SIG-M5 treated with dmso at 0.1 percent for 504 hours (cell line): ENCODE data around the gene GRM8.

Experiments used
- DNase-seq: peaks from one replicate; lab custom pipeline; 2025; ENCODE audit not compliant: unreplicated experiment; lab: John Stamatoyannopoulos, UW

The GRM8 gene

DNA sequence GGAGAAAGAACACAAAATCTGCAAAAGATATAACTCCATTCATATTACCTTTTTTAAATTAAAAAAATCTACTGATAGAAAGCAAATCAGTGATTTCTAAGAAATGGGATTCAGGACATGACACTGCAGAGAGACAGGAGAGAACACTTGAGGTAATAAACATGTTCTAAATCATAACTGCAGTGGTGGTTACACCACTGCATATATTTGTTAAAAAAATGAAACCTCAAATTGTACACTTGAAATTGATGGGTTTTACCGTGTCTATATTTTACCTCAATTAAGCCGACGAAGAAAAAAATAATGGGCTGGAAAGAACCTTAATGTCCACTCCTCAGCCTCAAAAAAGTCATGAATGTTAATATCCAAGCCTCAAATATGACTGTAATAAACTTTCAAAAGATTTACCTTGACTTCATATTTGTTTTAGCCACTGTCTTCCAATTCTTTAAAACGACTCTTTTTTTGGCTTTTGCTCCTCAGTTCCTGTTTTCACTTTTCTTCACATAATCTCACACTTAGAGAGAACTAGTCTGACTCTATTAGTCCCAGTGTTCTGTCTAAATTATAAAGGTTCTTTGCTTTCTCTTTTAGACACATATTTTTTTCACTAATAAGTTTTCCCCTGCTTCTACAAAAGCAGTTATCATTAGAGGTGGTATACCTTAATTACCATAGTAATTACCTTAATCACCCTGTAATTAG, 502.4 kb downstream of the GRM8 start:
- DNase-seq: no peak

DNA sequence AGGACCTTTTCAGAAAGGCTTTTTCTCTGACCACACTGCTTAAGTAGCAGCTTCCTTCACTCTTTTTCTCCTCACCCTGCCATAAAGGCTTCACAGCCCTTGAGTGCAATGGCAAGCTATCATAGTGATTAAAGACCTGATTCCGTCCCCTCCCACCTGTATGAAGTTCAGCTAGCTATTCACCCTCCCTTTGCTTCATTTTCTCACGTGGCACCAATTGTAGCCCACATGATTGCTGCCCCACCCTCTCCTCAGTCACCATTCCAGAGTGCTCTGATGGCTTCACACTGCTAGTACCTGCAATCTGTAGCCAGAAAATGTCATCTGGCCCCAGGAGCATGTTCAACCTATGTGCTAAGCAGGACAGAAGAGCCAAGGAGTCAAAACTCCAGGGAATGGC, 523.8 kb downstream of the GRM8 start:
- no peak for DNase-seq

GRCh38 chr7:126727930-126728391, 524.8 kb downstream of the GRM8 start:
- no peak for DNase-seq

GRCh38 chr7:126723966-126724544, 528.7 kb downstream of the GRM8 start:
- DNase-seq: no peak

DNA sequence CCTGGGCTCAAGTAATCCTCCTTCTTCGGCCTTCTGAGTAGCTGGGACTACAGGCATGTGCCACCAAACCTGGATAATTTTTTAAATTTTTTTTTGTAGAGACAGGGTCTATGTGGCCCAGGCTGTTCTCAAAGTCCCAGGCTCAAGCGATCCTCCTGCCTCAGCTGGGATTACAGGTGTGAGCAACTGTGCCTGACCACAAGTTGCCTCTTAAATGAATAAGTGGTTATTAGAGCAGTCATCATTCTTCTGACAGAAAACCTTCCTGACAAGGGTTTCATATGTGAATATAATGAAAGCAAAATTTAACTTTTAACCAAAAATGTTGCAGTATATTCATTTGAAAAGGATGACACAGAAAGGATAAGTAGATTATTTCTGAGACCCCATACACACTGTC, 532.5 kb downstream of the GRM8 start:
- DNase-seq: no peak

DNA sequence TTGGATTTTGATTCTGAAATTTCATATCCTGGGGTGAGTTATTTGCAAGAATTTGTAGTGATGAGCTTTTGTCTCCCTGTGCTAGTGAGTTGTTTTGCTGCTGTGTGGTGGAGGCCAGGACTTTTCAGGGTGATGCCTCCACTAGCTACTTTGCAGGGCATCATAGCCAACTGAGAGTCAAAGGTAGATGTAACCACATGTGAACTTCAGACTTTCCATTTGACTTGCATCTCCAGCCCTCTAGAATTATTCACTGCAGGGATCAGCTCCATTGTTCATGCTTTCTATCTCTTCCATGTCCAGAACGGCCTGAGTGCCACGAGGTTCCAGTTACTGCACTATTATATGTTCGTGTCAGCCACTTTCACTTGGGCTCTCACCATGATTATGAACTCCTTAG, 534.3 kb downstream of the GRM8 start:
- DNase-seq: no peak

DNA sequence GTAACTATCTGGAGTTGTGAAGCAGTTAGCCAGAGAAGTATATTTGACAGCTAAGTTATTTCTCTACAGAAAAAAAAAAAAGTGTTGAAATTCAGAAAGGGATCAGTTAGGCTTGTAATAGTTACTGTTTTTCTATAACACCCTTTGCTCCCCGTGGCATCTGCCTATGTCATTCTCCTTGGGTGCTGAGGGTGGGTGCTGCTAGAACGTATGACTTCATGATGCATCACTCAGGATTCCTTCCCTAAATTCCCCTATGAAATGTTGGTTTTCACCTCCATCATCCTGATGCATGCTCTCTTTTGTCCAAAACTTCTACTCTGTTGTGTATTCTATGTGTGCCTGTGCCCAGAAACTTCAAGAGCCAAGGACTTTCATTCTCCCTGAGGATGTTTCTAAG, 536.4 kb downstream of the GRM8 start:
- no peak for DNase-seq

- no peak for DNase-seq
Observed at GRCh38 chr7:126715076-126715475, 537.7 kb downstream of the GRM8 start.

DNA sequence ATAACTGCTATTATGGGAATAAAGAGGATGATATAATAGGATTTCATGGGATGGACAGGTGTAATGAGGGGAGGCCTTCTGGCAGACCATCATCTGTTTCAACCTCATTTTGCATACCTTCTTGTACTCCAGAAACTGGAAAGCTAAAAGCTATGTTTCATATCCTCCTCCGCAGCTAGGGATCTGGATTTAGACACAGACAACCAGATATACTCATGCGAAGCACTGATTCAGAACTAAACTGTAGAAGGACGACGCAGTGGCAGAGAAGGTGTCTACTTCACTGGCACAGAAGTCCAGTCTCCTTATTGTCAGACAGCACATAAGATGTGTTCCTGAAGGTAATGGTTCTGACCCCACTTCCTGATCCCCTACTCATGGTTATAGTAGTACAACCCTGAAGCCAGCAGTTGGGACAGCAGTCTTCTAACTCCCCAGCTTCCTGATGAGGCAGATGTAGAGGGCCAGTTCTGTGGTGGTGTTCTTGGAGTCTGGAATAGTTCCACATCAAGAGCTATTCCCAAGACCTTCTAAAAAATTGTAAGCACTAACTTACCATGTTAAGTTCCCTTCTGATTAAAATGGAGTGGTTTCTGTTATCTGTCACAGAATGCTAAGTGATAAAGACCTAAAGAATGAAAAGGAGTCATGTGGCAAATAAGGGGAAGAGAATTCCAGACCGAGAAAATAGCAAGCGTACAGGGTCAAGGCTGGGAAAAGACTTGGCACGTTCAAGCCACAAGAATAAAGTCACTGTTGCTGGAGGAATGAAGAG, 550.3 kb downstream of the GRM8 start:
- DNase-seq: no peak

GRCh38 chr7:126700807-126701604, 551.7 kb downstream of the GRM8 start:
- DNase-seq: peak; percentile 92

- no peak for DNase-seq
Observed at GRCh38 chr7:126699707-126700106, 553.0 kb downstream of the GRM8 start.

DNA sequence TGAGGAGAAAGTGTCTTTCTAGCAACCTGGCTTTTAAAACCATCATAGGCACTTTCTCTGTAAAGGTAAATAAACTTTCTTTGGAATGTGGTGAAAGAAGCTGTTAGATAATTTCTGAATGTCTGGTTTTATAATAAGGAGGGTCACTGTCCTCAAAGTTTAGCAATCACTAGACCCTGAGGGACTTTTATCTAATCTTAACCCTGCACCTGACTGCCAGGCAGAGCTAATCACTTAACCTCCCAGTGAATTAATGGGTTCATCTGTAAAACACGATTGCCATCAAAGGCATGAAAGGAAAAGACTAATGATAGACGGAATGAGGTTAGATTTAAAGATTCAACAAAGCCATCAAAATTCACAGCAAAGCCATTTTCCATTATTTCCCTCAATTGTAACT, 553.8 kb downstream of the GRM8 start:
- DNase-seq: no peak

- DNase-seq: no peak
Observed at GRCh38 chr7:126698446-126698845, 554.3 kb downstream of the GRM8 start.

DNA sequence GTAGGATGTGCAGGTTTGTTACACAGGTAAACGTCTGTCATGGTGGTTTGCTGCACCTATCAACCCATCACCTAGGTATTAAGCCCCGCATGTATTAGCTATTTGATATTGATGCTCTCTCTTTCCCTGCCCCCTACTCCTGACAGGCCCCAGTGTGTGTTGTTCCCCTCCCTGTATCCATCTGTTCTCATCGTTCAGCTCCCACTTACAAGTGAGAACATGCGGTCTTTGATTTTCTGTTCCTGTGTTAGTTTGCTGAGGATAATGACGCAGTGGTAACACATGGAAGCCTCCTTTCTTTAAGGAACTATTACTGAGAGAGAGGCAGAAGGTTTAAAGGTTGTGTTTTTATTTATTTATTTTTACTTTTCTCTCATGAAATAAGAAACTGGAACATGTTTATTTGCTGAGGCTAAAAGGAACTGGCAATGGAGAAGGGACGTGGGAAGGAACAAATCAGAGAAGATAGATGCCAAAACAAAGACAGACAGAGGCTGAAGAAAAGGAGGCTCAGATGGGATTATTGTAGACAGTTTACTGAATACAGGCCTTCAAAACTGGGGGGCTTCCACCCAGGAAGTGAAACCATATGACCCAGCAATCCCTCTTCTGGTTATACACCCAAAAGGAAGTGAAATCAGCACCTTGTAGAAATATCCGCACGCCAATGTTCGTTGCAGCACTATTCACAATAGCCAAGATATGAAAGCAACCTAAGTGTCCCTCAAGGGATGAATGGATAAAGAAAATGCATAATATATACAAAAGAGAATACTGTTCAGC, 556.3 kb downstream of the GRM8 start:
- DNase-seq: no peak

DNA sequence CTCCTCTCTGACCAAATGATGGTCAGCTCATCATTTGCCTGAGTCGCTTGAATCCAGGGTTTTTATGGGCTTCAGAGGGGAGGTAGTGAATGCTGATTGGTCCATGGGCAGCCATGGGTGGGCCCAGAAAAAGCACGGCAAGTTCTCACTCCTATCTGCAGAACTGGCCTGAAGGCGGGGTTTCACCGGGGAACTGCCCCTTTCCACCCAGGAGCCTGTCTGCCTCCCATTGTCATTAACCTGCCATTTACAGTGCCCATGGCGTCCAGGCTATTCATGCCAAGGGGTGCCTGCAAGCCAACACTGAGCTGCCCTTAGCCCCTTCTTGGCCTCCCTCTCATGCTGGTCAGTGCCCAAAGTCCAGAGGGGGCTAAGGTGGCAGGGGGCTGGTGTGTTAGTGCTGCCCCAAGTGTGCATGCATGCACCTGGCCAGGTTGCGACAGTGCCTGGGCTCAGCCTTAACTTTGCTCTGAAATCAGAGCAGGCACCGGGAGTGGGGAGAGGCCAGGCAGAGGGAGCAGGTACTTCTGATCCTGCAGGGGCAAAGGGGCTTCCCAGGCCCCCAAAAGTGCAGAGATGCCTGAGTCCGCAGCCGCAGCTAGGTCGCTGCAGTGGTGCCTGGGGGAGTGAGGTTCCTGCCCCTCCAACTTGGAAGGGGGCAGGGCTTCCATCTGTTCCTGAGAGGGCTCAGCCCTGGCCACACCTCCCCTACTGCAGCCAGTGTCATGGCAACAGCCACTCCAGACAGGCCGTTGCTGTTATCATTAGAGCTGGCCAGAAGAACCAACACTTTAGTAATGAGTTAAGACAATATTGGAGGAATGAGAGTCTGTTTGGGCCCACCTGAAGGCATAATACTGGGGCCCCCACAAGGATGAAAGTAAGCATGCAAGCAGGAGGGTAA, 561.6 kb downstream of the GRM8 start:
- DNase-seq: no peak

- DNase-seq: no peak
Observed at GRCh38 chr7:126690104-126690503, 562.6 kb downstream of the GRM8 start.

GRCh38 chr7:126689037-126689436, 563.7 kb downstream of the GRM8 start:
- no peak for DNase-seq

DNA sequence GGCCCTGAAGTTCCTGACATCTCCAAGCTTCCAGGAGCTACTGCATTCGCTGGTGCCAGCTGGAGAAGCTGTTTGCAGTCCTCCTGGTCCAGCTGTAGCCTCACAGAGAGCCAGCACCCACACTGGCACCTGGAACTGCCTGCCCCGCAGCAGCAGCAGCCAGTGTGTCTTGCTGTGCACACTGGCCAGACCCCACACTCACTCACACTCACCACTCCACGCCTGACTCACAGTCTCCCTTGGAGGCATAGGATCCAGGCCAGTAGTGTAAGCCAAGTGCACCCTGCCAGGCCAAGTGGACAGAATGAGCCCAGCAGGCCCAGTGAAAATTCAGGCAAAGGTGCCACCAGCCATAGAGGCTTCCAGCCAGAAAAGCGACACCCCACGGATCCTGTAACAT, 566.3 kb downstream of the GRM8 start:
- no peak for DNase-seq

DNA sequence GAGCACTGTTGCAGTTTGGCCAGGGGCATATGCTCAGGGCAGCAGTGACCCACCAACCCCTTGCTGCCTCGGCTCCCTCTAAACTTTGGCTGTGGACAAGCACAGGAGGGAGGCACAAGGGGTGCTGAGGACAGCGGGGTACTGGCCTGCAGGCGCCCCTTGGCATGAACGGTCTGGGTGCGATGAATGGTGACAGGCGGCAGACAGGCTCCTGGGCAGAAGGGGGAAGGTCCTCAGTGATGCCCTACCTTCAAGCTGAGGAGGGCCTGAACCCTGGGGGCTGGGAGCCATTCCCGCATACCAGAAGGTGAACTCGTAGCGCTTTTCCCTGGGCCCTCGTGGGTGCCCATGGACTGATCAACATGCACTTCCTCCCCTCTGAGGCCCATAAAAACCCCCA, 567.1 kb downstream of the GRM8 start:
- DNase-seq: no peak
